GM23338 (cell line): ENCODE measurements around the gene RNGTT. TPM values are rescaled to one million over a fixed set of nuclear protein-coding genes. Genes with fewer than 3 reads are reported as not detected.

ENCODE experiments used
- ATAC-seq: fragments of 200-7000 bp; cut with Tn5 transposase; 3 replicates; pipeline ENCODE4 v1.9.1; 2020
- DNase-seq: peaks from one replicate; pipeline ENCODE4 v3.0.0-alpha.2; 2015; ENCODE audit warnings: low spot score
- H2AFZ ChIP-seq: fragments of 200-600 bp; sonication (generic); 2 replicates; pipeline ENCODE4 v1.8.0; 2016; ENCODE audit warnings: antibody characterized with exemption, mild to moderate bottlenecking, moderate library complexity
- H3F3A ChIP-seq: fragments of 200-600 bp; sonication (generic); replicated peaks from 2 replicates; pipeline ENCODE4 v1.8.0; 2017; ENCODE audit warnings: antibody characterized with exemption, mixed run types, low read depth
- H3K27ac ChIP-seq: fragments of 200-600 bp; sonication (generic); 2 replicates; pipeline ENCODE4 v1.6.1; 2016; ENCODE audit warnings: low read depth
- H3K27me3 ChIP-seq: fragments of 200-600 bp; sonication (generic); 2 replicates; pipeline ENCODE4 v1.8.0; 2016; ENCODE audit warnings: mild to moderate bottlenecking, mixed run types, moderate library complexity; ENCODE audit not compliant: insufficient read depth
- H3K36me3 ChIP-seq: fragments of 200-600 bp; sonication (generic); 2 replicates; pipeline ENCODE4 v1.8.0; 2016; ENCODE audit warnings: mild to moderate bottlenecking; ENCODE audit not compliant: insufficient read depth
- H3K4me1 ChIP-seq: fragments of 200-600 bp; sonication (generic); 2 replicates; pipeline ENCODE4 v1.8.0; 2016; ENCODE audit warnings: mild to moderate bottlenecking, moderate library complexity; ENCODE audit not compliant: insufficient read depth
- H3K4me2 ChIP-seq: fragments of 200-600 bp; sonication (generic); 2 replicates; pipeline ENCODE4 v1.7.1; 2017; ENCODE audit warnings: mixed run types
- H3K4me3 ChIP-seq: fragments of 200-600 bp; sonication (generic); 2 replicates; pipeline ENCODE4 v1.6.1; 2016; ENCODE audit warnings: mixed run types
- H3K79me2 ChIP-seq: fragments of 200-600 bp; sonication (generic); replicated peaks from 2 replicates; pipeline ENCODE4 v1.8.0; 2017; ENCODE audit warnings: mild to moderate bottlenecking; ENCODE audit not compliant: insufficient read depth
- H3K9me2 ChIP-seq: fragments of 200-600 bp; sonication (generic); 2 replicates; pipeline ENCODE4 v1.8.0; 2017; ENCODE audit not compliant: insufficient read depth
- H4K20me1 ChIP-seq: fragments of 200-600 bp; sonication (generic); replicated peaks from 2 replicates; pipeline ENCODE4 v1.8.0; 2017; ENCODE audit warnings: mild to moderate bottlenecking; ENCODE audit not compliant: insufficient read depth
- H3K27ac Mint-ChIP-seq: 2 replicates; pipeline ENCODE4 v1.8.0; 2020; ENCODE audit warnings: inconsistent platforms, mild to moderate bottlenecking, moderate library complexity, mixed read lengths
- H3K27me3 Mint-ChIP-seq: 3 replicates; pipeline ENCODE4 v1.8.0; 2022; ENCODE audit warnings: low read depth, mild to moderate bottlenecking, moderate library complexity, mixed read lengths, inconsistent platforms; ENCODE audit not compliant: insufficient read depth, poor library complexity
- H3K36me3 Mint-ChIP-seq: 3 replicates; pipeline ENCODE4 v1.8.0; 2021; ENCODE audit warnings: low read depth, mild to moderate bottlenecking, inconsistent platforms, moderate library complexity, mixed read lengths
- H3K4me1 Mint-ChIP-seq: 3 replicates; pipeline ENCODE4 v1.8.0; 2020; ENCODE audit warnings: mild to moderate bottlenecking, inconsistent platforms, mixed read lengths
- H3K4me3 Mint-ChIP-seq: 3 replicates; pipeline ENCODE4 v1.8.0; 2021; ENCODE audit warnings: moderate library complexity, mild to moderate bottlenecking, inconsistent platforms, mixed read lengths
- H3K9me3 Mint-ChIP-seq: 3 replicates; pipeline ENCODE4 v1.8.0; 2020; ENCODE audit warnings: moderate library complexity, mild to moderate bottlenecking, inconsistent platforms, mixed read lengths
- CREB1 ChIP-seq: fragments of 250-450 bp; sonication (Bioruptor Pico); IDR thresholded peaks from 2 replicates; pipeline ENCODE4 v1.5.0; 2020; ENCODE audit warnings: low read depth, mild to moderate bottlenecking, moderate library complexity
- EZH2 ChIP-seq: fragments of 200-600 bp; sonication (generic); IDR thresholded peaks from one replicate; pipeline ENCODE4 v1.8.0; 2017; ENCODE audit warnings: antibody characterized with exemption, mild to moderate bottlenecking, low read depth; ENCODE audit not compliant: unreplicated experiment
- EZH2phosphoT487 ChIP-seq: fragments of 200-600 bp; sonication (generic); IDR thresholded peaks from one replicate; pipeline ENCODE4 v1.8.1; 2018; ENCODE audit warnings: antibody characterized with exemption; ENCODE audit not compliant: unreplicated experiment
- JUNB ChIP-seq: IDR thresholded peaks from one replicate; pipeline ENCODE4 v1.6.1; 2016; ENCODE audit warnings: antibody characterized with exemption; ENCODE audit not compliant: unreplicated experiment
- NANOG ChIP-seq: IDR thresholded peaks from 2 replicates; pipeline ENCODE4 v1.6.1; 2016; ENCODE audit warnings: antibody characterized with exemption, borderline replicate concordance
- STAT1 ChIP-seq: IDR thresholded peaks from one replicate; pipeline ENCODE4 v1.6.1; 2016; ENCODE audit warnings: antibody characterized with exemption; ENCODE audit not compliant: unreplicated experiment
- ZNF114 ChIP-seq: fragments of 250-450 bp; sonication (Bioruptor Pico); IDR thresholded peaks from 2 replicates; pipeline ENCODE4 v1.5.0; 2020; ENCODE audit warnings: mild to moderate bottlenecking, moderate library complexity
- polyA plus RNA-seq: library from polyadenylated mRNA; unstranded; fragments of >200 nt; fragmentation: Nextera tagmentation; extraction: Ambion mirVana; gene quantifications from 2 replicates; pipeline ENCODE4 v1.2.1, GENCODE V29; 2016
- total RNA-seq: library from RNA; depleted of rRNA; stranded (reverse); fragments of >200 nt; shearing (Covaris generic); gene quantifications from 2 replicates; pipeline ENCODE4 v1.2.3, GENCODE V29; 2014
- TF ChIP-seq, protein P1 (sequence below): fragments of 250-450 bp; sonication (Bioruptor Pico); IDR thresholded peaks from 2 replicates; pipeline ENCODE4 v1.5.0; 2020; ENCODE audit warnings: mild to moderate bottlenecking, moderate library complexity

The RNGTT gene
- total and polyA plus RNA-seq, 2 experiments from 2014 or later = 11.2 to 29.2 TPM

DNA sequence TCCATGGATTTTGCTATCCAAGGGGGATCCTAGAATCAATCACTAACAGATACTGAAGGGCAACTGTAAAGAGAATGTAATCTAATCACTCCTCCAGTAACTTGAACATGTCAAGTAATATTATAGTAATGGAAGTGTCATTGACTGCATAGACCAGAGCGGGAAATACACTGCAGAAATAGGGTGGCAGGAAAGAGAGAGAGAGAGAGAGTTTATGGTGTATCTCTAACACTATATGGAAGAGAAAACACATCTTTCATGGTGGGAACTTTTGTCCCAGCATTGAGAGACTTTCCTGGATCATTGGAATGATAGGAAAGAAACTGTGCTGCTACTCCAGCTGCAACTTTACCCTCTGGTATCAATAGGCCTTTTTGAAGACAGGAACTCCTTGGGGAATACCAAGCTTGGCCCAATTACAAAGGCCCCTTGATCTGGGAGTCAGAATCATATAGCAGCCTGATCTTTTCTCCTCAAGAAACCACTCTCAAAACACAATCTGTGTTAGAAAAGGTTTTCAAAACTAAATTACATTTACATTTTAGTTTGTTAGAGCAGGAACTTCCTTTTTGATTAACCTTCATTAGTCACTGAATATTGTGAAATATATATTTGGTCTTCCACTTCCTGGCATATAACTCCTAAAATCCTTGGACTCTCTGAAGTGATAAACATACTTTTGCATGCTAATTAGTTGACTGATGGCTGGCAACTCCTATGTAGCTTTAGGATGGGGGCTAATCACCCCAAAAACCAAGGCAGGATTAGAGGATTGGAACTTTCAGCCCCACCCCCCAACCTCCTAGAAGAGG is 29.5 kb upstream of the RNGTT start (continued):
- TF ChIP-seq, protein P1, sequence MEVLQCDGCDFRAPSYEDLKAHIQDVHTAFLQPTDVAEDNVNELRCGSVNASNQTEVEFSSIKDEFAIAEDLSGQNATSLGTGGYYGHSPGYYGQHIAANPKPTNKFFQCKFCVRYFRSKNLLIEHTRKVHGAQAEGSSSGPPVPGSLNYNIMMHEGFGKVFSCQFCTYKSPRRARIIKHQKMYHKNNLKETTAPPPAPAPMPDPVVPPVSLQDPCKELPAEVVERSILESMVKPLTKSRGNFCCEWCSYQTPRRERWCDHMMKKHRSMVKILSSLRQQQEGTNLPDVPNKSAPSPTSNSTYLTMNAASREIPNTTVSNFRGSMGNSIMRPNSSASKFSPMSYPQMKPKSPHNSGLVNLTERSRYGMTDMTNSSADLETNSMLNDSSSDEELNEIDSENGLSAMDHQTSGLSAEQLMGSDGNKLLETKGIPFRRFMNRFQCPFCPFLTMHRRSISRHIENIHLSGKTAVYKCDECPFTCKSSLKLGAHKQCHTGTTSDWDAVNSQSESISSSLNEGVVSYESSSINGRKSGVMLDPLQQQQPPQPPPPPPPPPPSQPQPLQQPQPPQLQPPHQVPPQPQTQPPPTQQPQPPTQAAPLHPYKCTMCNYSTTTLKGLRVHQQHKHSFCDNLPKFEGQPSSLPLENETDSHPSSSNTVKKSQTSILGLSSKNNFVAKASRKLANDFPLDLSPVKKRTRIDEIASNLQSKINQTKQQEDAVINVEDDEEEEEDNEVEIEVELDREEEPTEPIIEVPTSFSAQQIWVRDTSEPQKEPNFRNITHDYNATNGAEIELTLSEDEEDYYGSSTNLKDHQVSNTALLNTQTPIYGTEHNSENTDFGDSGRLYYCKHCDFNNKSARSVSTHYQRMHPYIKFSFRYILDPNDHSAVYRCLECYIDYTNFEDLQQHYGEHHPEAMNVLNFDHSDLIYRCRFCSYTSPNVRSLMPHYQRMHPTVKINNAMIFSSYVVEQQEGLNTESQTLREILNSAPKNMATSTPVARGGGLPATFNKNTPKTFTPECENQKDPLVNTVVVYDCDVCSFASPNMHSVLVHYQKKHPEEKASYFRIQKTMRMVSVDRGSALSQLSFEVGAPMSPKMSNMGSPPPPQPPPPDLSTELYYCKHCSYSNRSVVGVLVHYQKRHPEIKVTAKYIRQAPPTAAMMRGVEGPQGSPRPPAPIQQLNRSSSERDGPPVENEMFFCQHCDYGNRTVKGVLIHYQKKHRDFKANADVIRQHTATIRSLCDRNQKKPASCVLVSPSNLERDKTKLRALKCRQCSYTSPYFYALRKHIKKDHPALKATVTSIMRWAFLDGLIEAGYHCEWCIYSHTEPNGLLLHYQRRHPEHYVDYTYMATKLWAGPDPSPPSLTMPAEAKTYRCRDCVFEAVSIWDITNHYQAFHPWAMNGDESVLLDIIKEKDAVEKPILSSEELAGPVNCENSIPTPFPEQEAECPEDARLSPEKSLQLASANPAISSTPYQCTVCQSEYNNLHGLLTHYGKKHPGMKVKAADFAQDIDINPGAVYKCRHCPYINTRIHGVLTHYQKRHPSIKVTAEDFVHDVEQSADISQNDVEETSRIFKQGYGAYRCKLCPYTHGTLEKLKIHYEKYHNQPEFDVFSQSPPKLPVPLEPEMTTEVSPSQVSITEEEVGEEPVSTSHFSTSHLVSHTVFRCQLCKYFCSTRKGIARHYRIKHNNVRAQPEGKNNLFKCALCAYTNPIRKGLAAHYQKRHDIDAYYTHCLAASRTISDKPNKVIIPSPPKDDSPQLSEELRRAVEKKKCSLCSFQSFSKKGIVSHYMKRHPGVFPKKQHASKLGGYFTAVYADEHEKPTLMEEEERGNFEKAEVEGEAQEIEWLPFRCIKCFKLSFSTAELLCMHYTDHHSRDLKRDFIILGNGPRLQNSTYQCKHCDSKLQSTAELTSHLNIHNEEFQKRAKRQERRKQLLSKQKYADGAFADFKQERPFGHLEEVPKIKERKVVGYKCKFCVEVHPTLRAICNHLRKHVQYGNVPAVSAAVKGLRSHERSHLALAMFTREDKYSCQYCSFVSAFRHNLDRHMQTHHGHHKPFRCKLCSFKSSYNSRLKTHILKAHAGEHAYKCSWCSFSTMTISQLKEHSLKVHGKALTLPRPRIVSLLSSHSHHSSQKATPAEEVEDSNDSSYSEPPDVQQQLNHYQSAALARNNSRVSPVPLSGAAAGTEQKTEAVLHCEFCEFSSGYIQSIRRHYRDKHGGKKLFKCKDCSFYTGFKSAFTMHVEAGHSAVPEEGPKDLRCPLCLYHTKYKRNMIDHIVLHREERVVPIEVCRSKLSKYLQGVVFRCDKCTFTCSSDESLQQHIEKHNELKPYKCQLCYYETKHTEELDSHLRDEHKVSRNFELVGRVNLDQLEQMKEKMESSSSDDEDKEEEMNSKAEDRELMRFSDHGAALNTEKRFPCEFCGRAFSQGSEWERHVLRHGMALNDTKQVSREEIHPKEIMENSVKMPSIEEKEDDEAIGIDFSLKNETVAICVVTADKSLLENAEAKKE = no peak
- TF ChIP-seq NANOG (no peak), EZH2phosphoT487 (no peak), EZH2 (no peak), ZNF114 (no peak)

GRCh38 chr6:88989215-88989614 is 25.8 kb upstream of the RNGTT start:
- Histone ChIP-seq H3K4me2 (no peak overlapping the region), H3K27ac (no peak overlapping the region), H2AFZ (no peak overlapping the region), H3K4me1 (no peaks in the 10 kb centered on the region), H3K4me3 (no peak overlapping the region), H3K36me3 (no peaks in the 10 kb centered on the region), H3K79me2 (no peaks in the 10 kb centered on the region), H3K9me2 (no peaks in the 10 kb centered on the region), H3F3A (no peaks in the 10 kb centered on the region), H3K27me3 (no peaks in the 10 kb centered on the region), H4K20me1 (no peaks in the 10 kb centered on the region)
- H3K27ac Mint-ChIP-seq = no peak overlapping the region
- no peaks in the 10 kb centered on the region for H3K9me3 Mint-ChIP-seq
- no peaks in the 10 kb centered on the region for H3K36me3 Mint-ChIP-seq
- peaks cover 5% of the 10 kb centered on the region for H3K27me3 Mint-ChIP-seq
- H3K4me1 Mint-ChIP-seq = peaks cover 3% of the 10 kb centered on the region
- no peak for ATAC-seq
- H3K4me3 Mint-ChIP-seq = no peak overlapping the region
- no peak for DNase-seq
- TF ChIP-seq STAT1 = no peak
- no peak for TF ChIP-seq CREB1 (CRISPR knock-in tag)
- TF ChIP-seq JUNB = no peak
- TF ChIP-seq, protein P1 = no peak
- no peak for TF ChIP-seq ZNF114
